K562 (cell line): ENCODE results near the gene RAB24. TPM values are rescaled to one million over a fixed set of nuclear protein-coding genes. Genes with fewer than 3 reads are reported as not detected.

Experiments used
- ATF7 ChIP-seq: fragments of 450-650 bp; IDR thresholded peaks from 2 replicates; pipeline ENCODE4 v1.7.1; 2014; ENCODE audit warnings: mild to moderate bottlenecking, moderate library complexity
- FOXP4 ChIP-seq: sonication (generic); formaldehyde crosslinking; IDR thresholded peaks from 2 replicates; pipeline ENCODE4 v1.8.0; 2022; ENCODE audit warnings: mild to moderate bottlenecking, missing genetic modification reagents, borderline replicate concordance
- NFXL1 ChIP-seq: fragments of 450-650 bp; formaldehyde crosslinking; IDR thresholded peaks from 2 replicates; pipeline ENCODE4 v1.4.0; 2021; ENCODE audit warnings: mild to moderate bottlenecking
- NUFIP1 ChIP-seq: fragments of 450-650 bp; IDR thresholded peaks from 2 replicates; pipeline ENCODE4 v1.6.1; 2018; ENCODE audit not compliant: partially characterized antibody
- XRCC5 ChIP-seq: fragments of 200-400 bp; formaldehyde crosslinking; IDR thresholded peaks from 2 replicates; pipeline ENCODE4 v1.6.1; 2017; ENCODE audit warnings: low read depth, mild to moderate bottlenecking, low read length
- ZNF3 ChIP-seq: fragments of 250-450 bp; sonication (Bioruptor Pico); IDR thresholded peaks from 2 replicates; pipeline ENCODE4 v1.5.0; 2021; ENCODE audit warnings: mild to moderate bottlenecking, moderate library complexity
- ZSCAN29 ChIP-seq: fragments of 450-650 bp; IDR thresholded peaks from 2 replicates; pipeline ENCODE4 v1.6.1; 2017
- polyA plus RNA-seq, 8 experiments: library from polyadenylated mRNA; depleted of rRNA in 4 of 8; stranded (reverse) in 5 of 8; unstranded in 3 of 8; fragments of >200 nt; fragmentation: Nextera tagmentation in 2 of 8; fragmentation: Illumina TruSeq in 1 of 8; extraction: Ambion mirVana in 2 of 8; extraction: Trizol in 1 of 8; gene quantifications; 2 replicates each; pipeline versions ENCODE4 v1.2.1 to v1.2.3, GENCODE V29; 2011 to 2014; ENCODE audit warnings: inconsistent platforms in 1 of 8, missing spikeins in 1 of 8
- total RNA-seq, 7 experiments: library from RNA; depleted of rRNA in 6 of 7; stranded (reverse); fragments of >200 nt in 6 of 7; fragmentation: Illumina TruSeq in 2 of 7; extraction: Trizol in 2 of 7; gene quantifications; 2 replicates each; pipeline versions ENCODE4 v1.2.1 to v1.2.3, GENCODE V29; 2011 to 2021; ENCODE audit warnings: low replicate concordance in 1 of 7
- TF ChIP-seq, protein P1 (sequence below): fragments of 200-600 bp; sonication (generic); IDR thresholded peaks from one replicate; pipeline ENCODE4 v1.6.1; 2012; ENCODE audit warnings: mild to moderate bottlenecking, low read depth, low read length, inconsistent platforms
- TF ChIP-seq, protein P2 (sequence below), 3 experiments: fragments of 200-800 bp in 1 of 3; fragments of 250-450 bp in 1 of 3; fragments of 450-650 bp in 1 of 3; sonication (Bioruptor Pico) in 1 of 3; sonication (Bioruptor generic) in 1 of 3; formaldehyde crosslinking in 1 of 3; IDR thresholded peaks; 2 replicates each; pipeline versions ENCODE4 v1.6.1 to v1.8.0; 2016 to 2022; ENCODE audit warnings: mild to moderate bottlenecking in 2 of 3, missing genetic modification characterization in 2 of 3, missing compliant biosample characterization in 1 of 3, moderate library complexity in 1 of 3

The RAB24 gene
- total and polyA plus RNA-seq, 9 of the 15 experiments (the other 6 are each of a cell fraction or from before 2014, with no cell fraction given): 13.9 to 107 (median 34.8) TPM

DNA sequence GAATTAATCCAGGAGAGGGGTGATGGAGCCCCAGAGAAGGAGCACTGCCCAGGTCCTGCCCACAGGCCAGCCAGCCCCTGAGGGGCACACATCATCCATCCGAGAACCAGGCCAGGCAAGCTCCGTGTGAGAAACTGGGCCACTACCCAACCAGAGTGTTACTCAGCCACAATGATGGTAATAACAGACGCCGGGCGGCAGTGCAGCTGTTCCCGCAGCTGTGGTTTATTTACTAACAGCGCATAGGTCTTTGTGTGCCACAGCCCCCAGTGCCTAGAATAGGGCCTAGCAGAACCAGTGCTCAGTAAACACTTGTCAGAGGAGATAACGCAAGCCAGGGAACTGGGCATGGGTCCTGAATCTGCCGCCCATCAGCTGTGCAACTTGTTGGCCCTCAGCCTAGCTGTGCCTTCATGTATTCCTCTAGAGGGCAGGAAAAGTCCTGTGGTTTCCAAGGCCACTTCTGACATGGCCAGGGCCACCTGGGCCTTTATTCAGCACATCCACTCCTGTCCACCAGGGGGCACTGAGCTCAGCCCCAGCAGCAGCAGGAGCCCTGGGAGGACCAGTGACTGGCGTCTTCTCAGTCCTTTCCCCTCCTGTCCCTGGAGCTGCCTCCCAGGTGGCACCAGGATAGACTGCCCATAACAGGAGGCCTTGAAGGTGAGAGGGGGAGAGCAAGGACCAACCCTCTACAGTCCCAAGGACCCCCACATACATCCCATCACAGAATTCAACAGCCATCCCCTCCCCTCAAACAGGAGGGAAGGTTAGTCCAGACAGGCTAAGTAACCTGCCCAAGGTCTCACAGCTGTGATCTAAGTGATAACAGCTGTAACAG is 6.1 kb upstream of the RAB24 start (continued):
- no peak for TF ChIP-seq ZNF3 (CRISPR knock-in tag)
- no peak for TF ChIP-seq NFXL1 (CRISPR knock-in tag)
- TF ChIP-seq, protein P1, sequence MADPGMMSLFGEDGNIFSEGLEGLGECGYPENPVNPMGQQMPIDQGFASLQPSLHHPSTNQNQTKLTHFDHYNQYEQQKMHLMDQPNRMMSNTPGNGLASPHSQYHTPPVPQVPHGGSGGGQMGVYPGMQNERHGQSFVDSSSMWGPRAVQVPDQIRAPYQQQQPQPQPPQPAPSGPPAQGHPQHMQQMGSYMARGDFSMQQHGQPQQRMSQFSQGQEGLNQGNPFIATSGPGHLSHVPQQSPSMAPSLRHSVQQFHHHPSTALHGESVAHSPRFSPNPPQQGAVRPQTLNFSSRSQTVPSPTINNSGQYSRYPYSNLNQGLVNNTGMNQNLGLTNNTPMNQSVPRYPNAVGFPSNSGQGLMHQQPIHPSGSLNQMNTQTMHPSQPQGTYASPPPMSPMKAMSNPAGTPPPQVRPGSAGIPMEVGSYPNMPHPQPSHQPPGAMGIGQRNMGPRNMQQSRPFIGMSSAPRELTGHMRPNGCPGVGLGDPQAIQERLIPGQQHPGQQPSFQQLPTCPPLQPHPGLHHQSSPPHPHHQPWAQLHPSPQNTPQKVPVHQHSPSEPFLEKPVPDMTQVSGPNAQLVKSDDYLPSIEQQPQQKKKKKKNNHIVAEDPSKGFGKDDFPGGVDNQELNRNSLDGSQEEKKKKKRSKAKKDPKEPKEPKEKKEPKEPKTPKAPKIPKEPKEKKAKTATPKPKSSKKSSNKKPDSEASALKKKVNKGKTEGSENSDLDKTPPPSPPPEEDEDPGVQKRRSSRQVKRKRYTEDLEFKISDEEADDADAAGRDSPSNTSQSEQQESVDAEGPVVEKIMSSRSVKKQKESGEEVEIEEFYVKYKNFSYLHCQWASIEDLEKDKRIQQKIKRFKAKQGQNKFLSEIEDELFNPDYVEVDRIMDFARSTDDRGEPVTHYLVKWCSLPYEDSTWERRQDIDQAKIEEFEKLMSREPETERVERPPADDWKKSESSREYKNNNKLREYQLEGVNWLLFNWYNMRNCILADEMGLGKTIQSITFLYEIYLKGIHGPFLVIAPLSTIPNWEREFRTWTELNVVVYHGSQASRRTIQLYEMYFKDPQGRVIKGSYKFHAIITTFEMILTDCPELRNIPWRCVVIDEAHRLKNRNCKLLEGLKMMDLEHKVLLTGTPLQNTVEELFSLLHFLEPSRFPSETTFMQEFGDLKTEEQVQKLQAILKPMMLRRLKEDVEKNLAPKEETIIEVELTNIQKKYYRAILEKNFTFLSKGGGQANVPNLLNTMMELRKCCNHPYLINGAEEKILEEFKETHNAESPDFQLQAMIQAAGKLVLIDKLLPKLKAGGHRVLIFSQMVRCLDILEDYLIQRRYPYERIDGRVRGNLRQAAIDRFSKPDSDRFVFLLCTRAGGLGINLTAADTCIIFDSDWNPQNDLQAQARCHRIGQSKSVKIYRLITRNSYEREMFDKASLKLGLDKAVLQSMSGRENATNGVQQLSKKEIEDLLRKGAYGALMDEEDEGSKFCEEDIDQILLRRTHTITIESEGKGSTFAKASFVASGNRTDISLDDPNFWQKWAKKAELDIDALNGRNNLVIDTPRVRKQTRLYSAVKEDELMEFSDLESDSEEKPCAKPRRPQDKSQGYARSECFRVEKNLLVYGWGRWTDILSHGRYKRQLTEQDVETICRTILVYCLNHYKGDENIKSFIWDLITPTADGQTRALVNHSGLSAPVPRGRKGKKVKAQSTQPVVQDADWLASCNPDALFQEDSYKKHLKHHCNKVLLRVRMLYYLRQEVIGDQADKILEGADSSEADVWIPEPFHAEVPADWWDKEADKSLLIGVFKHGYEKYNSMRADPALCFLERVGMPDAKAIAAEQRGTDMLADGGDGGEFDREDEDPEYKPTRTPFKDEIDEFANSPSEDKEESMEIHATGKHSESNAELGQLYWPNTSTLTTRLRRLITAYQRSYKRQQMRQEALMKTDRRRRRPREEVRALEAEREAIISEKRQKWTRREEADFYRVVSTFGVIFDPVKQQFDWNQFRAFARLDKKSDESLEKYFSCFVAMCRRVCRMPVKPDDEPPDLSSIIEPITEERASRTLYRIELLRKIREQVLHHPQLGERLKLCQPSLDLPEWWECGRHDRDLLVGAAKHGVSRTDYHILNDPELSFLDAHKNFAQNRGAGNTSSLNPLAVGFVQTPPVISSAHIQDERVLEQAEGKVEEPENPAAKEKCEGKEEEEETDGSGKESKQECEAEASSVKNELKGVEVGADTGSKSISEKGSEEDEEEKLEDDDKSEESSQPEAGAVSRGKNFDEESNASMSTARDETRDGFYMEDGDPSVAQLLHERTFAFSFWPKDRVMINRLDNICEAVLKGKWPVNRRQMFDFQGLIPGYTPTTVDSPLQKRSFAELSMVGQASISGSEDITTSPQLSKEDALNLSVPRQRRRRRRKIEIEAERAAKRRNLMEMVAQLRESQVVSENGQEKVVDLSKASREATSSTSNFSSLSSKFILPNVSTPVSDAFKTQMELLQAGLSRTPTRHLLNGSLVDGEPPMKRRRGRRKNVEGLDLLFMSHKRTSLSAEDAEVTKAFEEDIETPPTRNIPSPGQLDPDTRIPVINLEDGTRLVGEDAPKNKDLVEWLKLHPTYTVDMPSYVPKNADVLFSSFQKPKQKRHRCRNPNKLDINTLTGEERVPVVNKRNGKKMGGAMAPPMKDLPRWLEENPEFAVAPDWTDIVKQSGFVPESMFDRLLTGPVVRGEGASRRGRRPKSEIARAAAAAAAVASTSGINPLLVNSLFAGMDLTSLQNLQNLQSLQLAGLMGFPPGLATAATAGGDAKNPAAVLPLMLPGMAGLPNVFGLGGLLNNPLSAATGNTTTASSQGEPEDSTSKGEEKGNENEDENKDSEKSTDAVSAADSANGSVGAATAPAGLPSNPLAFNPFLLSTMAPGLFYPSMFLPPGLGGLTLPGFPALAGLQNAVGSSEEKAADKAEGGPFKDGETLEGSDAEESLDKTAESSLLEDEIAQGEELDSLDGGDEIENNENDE: no peak
- peak; percentile 97 for TF ChIP-seq XRCC5
- peak; percentile 36; the same call in 1 of the 2 replicates for TF ChIP-seq ATF7
- TF ChIP-seq NUFIP1: no peak
- no peak; the same call in 1 of the 2 replicates for TF ChIP-seq FOXP4 (CRISPR knock-in tag)
- TF ChIP-seq ZSCAN29: no peak
- TF ChIP-seq, protein P2, sequence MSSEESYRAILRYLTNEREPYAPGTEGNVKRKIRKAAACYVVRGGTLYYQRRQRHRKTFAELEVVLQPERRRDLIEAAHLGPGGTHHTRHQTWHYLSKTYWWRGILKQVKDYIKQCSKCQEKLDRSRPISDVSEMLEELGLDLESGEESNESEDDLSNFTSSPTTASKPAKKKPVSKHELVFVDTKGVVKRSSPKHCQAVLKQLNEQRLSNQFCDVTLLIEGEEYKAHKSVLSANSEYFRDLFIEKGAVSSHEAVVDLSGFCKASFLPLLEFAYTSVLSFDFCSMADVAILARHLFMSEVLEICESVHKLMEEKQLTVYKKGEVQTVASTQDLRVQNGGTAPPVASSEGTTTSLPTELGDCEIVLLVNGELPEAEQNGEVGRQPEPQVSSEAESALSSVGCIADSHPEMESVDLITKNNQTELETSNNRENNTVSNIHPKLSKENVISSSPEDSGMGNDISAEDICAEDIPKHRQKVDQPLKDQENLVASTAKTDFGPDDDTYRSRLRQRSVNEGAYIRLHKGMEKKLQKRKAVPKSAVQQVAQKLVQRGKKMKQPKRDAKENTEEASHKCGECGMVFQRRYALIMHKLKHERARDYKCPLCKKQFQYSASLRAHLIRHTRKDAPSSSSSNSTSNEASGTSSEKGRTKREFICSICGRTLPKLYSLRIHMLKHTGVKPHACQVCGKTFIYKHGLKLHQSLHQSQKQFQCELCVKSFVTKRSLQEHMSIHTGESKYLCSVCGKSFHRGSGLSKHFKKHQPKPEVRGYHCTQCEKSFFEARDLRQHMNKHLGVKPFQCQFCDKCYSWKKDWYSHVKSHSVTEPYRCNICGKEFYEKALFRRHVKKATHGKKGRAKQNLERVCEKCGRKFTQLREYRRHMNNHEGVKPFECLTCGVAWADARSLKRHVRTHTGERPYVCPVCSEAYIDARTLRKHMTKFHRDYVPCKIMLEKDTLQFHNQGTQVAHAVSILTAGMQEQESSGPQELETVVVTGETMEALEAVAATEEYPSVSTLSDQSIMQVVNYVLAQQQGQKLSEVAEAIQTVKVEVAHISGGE (CRISPR knock-in tag; IDR thresholded peaks at IDR 0.05): no peak
